GM10248 (cell line): ENCODE data around the gene WDR11.

Experiments
- CTCF ChIA-PET: fragments of 300-600 bp; sonication (Branson Sonifier 250); formaldehyde crosslinking; extraction: SDS; loops from one replicate; lab custom pipeline; 2021; ENCODE audit warnings: antibody characterized with exemption; lab: Yijun Ruan, JAX
- POLR2A ChIA-PET: fragments of 350-650 bp; sonication (Branson Sonifier 250); formaldehyde crosslinking; extraction: SDS; loops from one replicate; lab custom pipeline; 2020; ENCODE audit warnings: antibody characterized with exemption; lab: Yijun Ruan, JAX
- DNase-seq: peaks from one replicate; pipeline ENCODE4 v3.0.0; 2012; ENCODE audit errors: extremely low spot score
- CTCF ChIP-seq: IDR thresholded peaks from 2 replicates; pipeline ENCODE4 v1.5.1; 2012; ENCODE audit warnings: mild to moderate bottlenecking, low read depth; ENCODE audit errors: extremely low read depth, missing control alignments, control extremely low read depth

Gene WDR11, protein sequence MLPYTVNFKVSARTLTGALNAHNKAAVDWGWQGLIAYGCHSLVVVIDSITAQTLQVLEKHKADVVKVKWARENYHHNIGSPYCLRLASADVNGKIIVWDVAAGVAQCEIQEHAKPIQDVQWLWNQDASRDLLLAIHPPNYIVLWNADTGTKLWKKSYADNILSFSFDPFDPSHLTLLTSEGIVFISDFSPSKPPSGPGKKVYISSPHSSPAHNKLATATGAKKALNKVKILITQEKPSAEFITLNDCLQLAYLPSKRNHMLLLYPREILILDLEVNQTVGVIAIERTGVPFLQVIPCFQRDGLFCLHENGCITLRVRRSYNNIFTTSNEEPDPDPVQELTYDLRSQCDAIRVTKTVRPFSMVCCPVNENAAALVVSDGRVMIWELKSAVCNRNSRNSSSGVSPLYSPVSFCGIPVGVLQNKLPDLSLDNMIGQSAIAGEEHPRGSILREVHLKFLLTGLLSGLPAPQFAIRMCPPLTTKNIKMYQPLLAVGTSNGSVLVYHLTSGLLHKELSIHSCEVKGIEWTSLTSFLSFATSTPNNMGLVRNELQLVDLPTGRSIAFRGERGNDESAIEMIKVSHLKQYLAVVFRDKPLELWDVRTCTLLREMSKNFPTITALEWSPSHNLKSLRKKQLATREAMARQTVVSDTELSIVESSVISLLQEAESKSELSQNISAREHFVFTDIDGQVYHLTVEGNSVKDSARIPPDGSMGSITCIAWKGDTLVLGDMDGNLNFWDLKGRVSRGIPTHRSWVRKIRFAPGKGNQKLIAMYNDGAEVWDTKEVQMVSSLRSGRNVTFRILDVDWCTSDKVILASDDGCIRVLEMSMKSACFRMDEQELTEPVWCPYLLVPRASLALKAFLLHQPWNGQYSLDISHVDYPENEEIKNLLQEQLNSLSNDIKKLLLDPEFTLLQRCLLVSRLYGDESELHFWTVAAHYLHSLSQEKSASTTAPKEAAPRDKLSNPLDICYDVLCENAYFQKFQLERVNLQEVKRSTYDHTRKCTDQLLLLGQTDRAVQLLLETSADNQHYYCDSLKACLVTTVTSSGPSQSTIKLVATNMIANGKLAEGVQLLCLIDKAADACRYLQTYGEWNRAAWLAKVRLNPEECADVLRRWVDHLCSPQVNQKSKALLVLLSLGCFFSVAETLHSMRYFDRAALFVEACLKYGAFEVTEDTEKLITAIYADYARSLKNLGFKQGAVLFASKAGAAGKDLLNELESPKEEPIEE

GRCh38 chr10:120850911-120851865 lies at the start of gene WDR11:
Gene WDR11, plus strand, starts transcription at chr10:120851362. Its CDS starts 59 bp downstream, at chr10:120851421.
- CTCF ChIA-PET = interaction anchor here (1.6 to 2.7 kb wide), 2 partner anchors 9 to 11 kb away, joined by 4 to 8 read pairs; no protein-coding TSS in a partner anchor
- peak; percentile 81 for DNase-seq
- TF ChIP-seq CTCF = no peak
- POLR2A ChIA-PET = interaction anchor here (0.5 kb wide), 1 partner anchor 16 kb away, joined by 4 read pairs; no protein-coding TSS in a partner anchor

- DNase-seq = no peak
- CTCF ChIA-PET = interaction anchor here (1.2 to 1.4 kb wide), 2 partner anchors 10 to 15 kb away, joined by 3 to 4 read pairs; no protein-coding TSS in a partner anchor
- POLR2A ChIA-PET = no interaction called here
- no peak for TF ChIP-seq CTCF
These were observed 48.2 kb upstream of the WDR11 start for GRCh38 chr10:120802935-120803334.

GRCh38 chr10:120803972-120804371 lies 47.2 kb upstream of the WDR11 start:
- ChIA-PET CTCF (interaction anchor here (0.7 to 1.6 kb wide), 3 partner anchors 20 to 22 kb away, joined by 3 to 4 read pairs (median 3); no protein-coding TSS in a partner anchor), POLR2A (no interaction called here)
- no peak for DNase-seq
- no peak for TF ChIP-seq CTCF

DNA sequence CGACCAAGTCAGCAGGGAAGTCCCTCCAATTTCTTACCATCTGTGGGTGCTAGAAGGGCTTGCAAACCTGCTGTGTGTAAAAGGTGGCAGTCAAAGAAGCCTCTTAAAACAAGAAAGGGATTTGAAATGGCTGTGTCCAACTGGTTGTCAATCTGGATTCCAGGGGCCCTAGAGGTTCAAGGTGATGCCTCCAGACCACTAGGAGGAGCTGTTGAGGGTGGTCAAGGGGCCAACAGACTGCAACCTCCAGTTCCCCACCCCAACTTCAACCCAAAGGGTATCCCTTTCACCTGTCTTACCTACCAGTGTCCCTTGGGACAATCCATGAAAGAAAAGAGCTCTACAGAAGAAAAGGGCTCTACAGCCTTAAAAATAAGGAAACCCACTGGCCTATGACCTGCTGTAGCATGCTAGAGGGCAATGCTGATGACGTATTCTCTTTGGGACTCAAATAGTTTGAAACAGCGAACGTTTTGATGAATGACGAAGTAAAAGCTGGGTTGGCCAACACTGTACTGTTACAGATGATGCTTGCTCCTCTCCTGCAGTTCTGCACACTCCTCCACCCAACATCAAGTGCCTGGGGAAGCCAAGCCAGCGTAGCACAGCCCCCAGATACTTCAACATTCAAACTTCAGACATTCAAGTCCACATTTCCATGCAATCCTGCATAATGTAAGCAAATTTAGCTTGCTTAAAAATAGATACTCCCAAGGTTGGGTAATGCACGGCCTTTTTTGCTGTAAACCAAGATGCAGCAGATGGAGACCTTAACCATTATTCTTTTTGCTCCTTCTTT lies 45.9 kb upstream of the WDR11 start:
- TF ChIP-seq CTCF = peak; percentile 15
- no peak for DNase-seq
- POLR2A ChIA-PET = no interaction called here
- CTCF ChIA-PET = interaction anchor here (0.7 to 1.6 kb wide), 4 partner anchors 10 to 21 kb away, joined by 3 to 4 read pairs (median 3); no protein-coding TSS in a partner anchor

DNA sequence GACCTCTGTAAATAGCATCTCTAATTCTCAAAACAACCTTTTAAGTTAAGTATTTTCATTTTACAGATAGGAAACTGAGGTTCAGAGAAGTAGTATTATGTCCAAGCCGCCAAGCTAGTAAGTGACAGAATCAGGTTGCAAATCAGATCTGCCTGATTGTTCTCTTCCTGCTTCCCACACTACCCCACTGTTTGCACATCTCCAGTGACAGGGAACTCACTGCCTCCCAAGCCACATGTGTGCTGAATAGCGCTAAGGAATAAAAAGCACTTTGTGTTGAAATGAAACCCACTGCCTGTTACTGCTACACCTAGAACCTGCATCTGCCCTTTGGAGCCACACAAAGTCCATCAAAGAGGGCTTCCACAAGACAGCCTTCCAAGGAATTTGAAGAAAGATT lies 45.1 kb upstream of the WDR11 start:
- ChIA-PET CTCF (interaction anchor here (1.3 kb wide), 1 partner anchor 19 kb away, joined by 3 read pairs; no protein-coding TSS in a partner anchor), POLR2A (no interaction called here)
- TF ChIP-seq CTCF = no peak
- DNase-seq = no peak
